ENCODE measurements around the gene ROR2.

The ROR2 gene

DNA sequence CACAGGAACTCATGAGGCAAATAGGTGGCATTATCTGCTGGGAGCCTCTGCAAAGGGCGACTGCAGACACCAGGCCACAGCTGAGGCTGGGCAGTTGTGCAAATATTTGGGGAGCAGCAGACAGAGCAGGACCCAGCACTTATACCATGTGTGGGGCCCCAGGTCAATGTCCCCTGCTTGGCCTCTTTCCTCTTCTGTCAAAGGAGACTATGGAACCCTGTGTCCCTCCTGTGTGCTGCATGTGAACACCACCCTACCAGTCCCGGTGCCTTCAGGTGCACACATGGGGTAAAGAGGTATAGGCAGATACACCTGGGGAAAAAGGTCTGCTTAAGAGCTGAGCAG lies 50.8 kb downstream of the ROR2 start:
- TF ChIP-seq, protein P1, sequence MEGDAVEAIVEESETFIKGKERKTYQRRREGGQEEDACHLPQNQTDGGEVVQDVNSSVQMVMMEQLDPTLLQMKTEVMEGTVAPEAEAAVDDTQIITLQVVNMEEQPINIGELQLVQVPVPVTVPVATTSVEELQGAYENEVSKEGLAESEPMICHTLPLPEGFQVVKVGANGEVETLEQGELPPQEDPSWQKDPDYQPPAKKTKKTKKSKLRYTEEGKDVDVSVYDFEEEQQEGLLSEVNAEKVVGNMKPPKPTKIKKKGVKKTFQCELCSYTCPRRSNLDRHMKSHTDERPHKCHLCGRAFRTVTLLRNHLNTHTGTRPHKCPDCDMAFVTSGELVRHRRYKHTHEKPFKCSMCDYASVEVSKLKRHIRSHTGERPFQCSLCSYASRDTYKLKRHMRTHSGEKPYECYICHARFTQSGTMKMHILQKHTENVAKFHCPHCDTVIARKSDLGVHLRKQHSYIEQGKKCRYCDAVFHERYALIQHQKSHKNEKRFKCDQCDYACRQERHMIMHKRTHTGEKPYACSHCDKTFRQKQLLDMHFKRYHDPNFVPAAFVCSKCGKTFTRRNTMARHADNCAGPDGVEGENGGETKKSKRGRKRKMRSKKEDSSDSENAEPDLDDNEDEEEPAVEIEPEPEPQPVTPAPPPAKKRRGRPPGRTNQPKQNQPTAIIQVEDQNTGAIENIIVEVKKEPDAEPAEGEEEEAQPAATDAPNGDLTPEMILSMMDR (IDR thresholded peaks at IDR 0.05; ENCODE audit: extremely low read depth, missing control alignments): no peak
- no peak for DNase-seq (ENCODE audit: low spot score)

DNA sequence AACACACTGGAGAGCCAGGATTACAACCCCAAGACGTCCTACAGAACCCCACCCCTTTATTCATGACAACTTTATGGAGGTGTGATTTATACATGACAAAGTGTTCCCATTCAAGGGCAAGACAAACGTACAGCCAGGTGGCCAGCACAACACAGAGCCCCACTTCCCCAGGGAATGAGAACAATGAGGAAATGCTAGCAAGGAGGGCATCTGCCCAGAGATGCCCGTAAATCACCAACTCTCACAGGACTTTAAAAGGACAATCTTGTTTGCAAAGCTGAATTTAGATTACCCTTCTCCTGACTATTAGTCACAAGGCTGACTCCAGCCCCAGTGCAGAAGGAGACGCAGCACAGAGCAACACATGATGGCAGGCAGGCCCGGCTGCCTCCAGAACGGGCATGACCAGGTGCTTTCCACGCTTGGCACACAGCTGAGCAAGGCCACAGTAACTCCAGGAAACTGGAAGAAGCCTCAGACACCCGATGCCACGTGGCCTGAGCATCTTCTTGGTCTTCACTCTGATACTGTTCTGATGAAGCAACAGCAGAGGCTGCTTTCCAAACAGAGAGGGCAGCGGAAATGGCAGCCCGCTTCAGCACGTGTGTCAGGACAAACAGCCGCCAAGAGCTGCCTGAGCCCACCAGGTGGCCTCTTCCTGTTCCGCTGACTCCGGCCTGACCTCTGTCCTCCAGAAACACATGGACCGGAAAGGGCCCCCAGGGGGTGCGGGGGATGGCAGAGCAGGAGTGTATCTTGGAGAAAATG lies 51.4 kb downstream of the ROR2 start:
- TF ChIP-seq, protein P1 (IDR thresholded peaks at IDR 0.05; ENCODE audit: extremely low read depth, missing control alignments): no peak
- DNase-seq (ENCODE audit: low spot score): no peak

DNA sequence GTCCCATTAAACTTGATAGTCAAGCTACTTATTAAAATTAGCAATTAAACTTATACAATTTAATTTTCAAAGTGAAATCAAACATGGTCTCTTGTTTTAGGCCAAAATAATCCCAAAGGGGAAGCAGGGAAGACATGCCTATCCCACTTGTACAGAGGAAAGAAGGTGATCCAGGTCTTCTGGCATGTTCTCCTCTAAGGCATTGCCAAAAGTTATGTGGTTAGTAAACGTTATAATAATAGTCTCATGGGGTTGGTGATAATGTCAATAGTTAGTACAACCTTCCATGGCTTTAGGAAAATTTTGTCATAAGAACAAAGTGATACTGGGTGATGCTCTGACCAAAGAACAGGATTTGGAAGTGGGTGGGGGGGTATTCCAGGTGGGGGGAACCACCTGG lies 52.8 kb downstream of the ROR2 start:
- DNase-seq (ENCODE audit: low spot score): no peak
- TF ChIP-seq, protein P1 (IDR thresholded peaks at IDR 0.05; ENCODE audit: extremely low read depth, missing control alignments): no peak

DNA sequence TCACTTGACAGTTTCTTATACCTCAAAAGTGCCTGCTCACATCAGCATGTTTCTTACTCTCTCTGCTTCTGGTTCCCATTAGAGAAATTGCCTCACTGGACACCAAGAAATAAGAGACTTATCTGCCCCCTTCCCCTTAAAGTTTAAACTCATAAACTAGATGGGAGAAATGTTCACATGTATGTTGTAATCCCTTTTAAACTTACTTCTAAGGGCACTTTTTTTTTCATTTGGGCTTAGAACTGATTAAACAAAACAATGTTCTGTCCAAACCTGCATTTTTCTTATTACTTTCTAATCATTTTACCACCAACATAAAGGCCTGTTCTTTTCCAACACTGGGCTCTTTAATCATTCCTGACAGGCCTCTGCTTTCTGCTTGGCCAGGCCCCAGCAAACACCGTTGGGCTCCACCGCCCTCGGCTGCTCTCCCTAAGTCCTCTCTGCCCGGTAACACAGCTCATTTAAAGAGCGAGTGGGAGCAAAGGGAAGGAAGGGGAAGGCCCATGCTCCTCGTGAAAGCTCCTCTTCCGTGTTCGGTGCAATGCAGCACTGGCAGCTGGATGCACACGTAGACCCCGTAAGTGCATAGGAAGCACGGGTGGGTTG lies 53.4 kb downstream of the ROR2 start:
- no peak for DNase-seq (ENCODE audit: low spot score)
- TF ChIP-seq, protein P1 (IDR thresholded peaks at IDR 0.05; ENCODE audit: extremely low read depth, missing control alignments): no peak

DNA sequence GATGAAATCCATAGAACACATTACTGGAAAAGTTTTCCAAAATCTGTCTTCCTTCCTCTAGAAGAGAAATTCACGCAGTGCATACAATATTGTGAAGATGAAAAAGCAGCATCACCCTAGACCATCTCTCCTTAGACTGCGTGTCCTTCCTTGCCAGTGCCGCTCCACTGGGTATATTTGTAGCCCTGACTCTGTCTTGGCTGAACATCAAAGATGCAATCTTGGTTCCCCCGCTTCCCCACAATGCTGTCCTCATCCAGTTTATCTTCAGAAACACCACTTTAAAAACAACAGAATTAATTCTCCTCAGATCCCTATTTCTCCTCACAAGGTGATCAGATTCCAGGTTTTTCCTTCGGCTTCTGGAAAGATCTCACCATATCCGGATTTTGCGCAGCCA lies 53.9 kb downstream of the ROR2 start:
- no peak for DNase-seq (ENCODE audit: low spot score)
- TF ChIP-seq, protein P1 (IDR thresholded peaks at IDR 0.05; ENCODE audit: extremely low read depth, missing control alignments): no peak

DNA sequence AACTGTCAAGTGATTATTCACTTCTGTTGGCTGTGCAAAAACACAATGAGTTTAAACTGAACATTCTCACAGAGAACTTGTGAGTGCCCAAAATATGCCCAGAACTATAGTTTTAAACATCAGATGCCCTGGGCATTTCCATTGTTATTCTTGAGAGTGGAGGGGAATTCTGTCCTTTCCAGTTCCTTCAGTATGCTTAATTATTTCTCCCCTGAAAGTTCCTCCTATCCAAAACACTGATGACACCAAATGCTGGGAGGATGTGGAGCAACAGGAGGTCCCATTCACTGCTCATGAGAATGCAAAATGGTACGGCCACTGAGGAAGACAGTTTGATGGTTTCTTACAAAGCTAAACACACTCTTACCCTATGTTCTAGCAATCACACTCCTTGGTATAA lies 55.5 kb downstream of the ROR2 start:
- TF ChIP-seq, protein P1 (IDR thresholded peaks at IDR 0.05; ENCODE audit: extremely low read depth, missing control alignments): no peak
- DNase-seq (ENCODE audit: low spot score): no peak

DNA sequence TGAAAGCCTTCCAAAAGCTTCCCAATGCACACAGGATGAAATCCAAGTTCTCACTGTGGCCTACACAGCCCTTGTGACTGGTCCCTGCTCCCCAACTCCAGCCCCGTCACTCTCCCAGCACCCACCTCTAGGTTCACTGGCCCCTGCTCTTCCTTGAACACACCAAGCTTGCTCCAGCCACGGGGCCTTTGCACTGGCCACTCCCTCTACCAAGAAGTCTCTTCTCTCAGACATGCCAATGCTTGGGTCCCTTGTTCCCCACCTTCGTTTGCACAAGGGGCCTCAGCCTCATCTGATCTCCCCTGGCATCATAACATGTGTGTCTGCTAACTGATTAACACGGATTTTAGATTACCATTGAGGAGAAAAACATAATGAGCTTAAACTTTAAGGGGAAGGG lies 56.0 kb downstream of the ROR2 start:
- DNase-seq (ENCODE audit: low spot score): no peak
- TF ChIP-seq, protein P1 (IDR thresholded peaks at IDR 0.05; ENCODE audit: extremely low read depth, missing control alignments): no peak
